Breast epithelium (tissue), 3 donors: ENCODE measurements around the gene SPART.

ENCODE experiments used
- CTCF ChIP-seq, 3 donors: fragments of 450-650 bp; IDR thresholded peaks; one replicate each; pipeline ENCODE4 v1.5.1; 2016 to 2017; ENCODE audit warnings: antibody characterized with exemption in 3 of 3, mild to moderate bottlenecking in 3 of 3, moderate library complexity in 3 of 3
- POLR2A ChIP-seq: fragments of 450-650 bp; IDR thresholded peaks from one replicate; pipeline ENCODE4 v1.6.1; 2016; ENCODE audit warnings: antibody characterized with exemption, mild to moderate bottlenecking, moderate library complexity
- POLR2AphosphoS5 ChIP-seq, 3 donors: sonication (generic); formaldehyde crosslinking; IDR thresholded peaks; one replicate each; pipeline ENCODE4 v1.6.1; 2017; ENCODE audit warnings: antibody characterized with exemption in 3 of 3

GRCh38 chr13:36357692-36358091, 11.5 kb upstream of the SPART start:
- TF ChIP-seq CTCF (IDR thresholded peaks at IDR 0.05) (no peak), POLR2A (no peak), POLR2AphosphoS5 (IDR thresholded peaks at IDR 0.05) (peak in 1 of 3 donors; percentile 36)
